ENCODE measurements around the gene CCNY. TPM values are rescaled to one million over a fixed set of nuclear protein-coding genes. Genes with fewer than 3 reads are reported as not detected.
"Not testable (repeated sequence)": the region's sequence is repeated elsewhere in the genome, so short reads cannot be mapped to it uniquely, and the experiment has no call there.

The CCNY gene
- total RNA-seq, 4 donors from 2014 or later = 22.4 to 35.1 (median 29.9) TPM

- DNase-seq (ENCODE audit: low spot score in 2 of 2) = no peak
- Histone ChIP-seq H3K9me3 (no peaks in the 10 kb centered on the region), H3K27ac (no peak overlapping the region), H3K27me3 (no peaks in the 10 kb centered on the region), H3K4me3 (no peak overlapping the region), H3K4me1 (peaks cover 3% of the 10 kb centered on the region), H3K36me3 (no peaks in the 10 kb centered on the region)
- TF ChIP-seq CTCF (IDR thresholded peaks at IDR 0.05) = no peak
- no peak for TF ChIP-seq POLR2A (IDR thresholded peaks at IDR 0.05)
- TF ChIP-seq EP300 (IDR thresholded peaks at IDR 0.05) = no peak
- TF ChIP-seq POLR2AphosphoS5 (IDR thresholded peaks at IDR 0.05) = no peak
- WGBS = 64% methylated on average over 9 of the region's 11 CpGs
Observed at GRCh38 chr10:35517431-35518181, 181.3 kb downstream of the CCNY start.

GRCh38 chr10:35518187-35518586 is 181.9 kb downstream of the CCNY start:
- not testable (repeated sequence) for H3K4me3 ChIP-seq; H3K4me1 ChIP-seq; H3K27me3 ChIP-seq; H3K36me3 ChIP-seq; H3K27ac ChIP-seq; DNase-seq (ENCODE audit: low spot score in 2 of 2); H3K9me3 ChIP-seq
- 100% methylated on average over 1 of the region's 1 CpG for WGBS

- Histone ChIP-seq H3K4me1 (peaks cover 3% of the 10 kb centered on the region), H3K27ac (no peak overlapping the region), H3K27me3 (no peaks in the 10 kb centered on the region), H3K4me3 (no peak overlapping the region), H3K36me3 (no peaks in the 10 kb centered on the region), H3K9me3 (no peaks in the 10 kb centered on the region)
- WGBS = 100% methylated on average over 3 of the region's 3 CpGs
- DNase-seq (ENCODE audit: low spot score in 2 of 2) = no peak
- TF ChIP-seq POLR2A (IDR thresholded peaks at IDR 0.05) (no peak), POLR2AphosphoS5 (IDR thresholded peaks at IDR 0.05) (no peak), EP300 (IDR thresholded peaks at IDR 0.05) (no peak), CTCF (IDR thresholded peaks at IDR 0.05) (no peak)
Observed at GRCh38 chr10:35520996-35521395, 184.7 kb downstream of the CCNY start.

GRCh38 chr10:35523670-35524225 is 187.4 kb downstream of the CCNY start:
- Histone ChIP-seq H3K4me3 (no peak overlapping the region), H3K9me3 (no peaks in the 10 kb centered on the region), H3K4me1 (no peaks in the 10 kb centered on the region), H3K27ac (no peak overlapping the region), H3K36me3 (no peaks in the 10 kb centered on the region), H3K27me3 (no peaks in the 10 kb centered on the region)
- DNase-seq (ENCODE audit: low spot score in 2 of 2) = no peak
- TF ChIP-seq EP300 (IDR thresholded peaks at IDR 0.05) = no peak
- 84% methylated on average over 3 of the region's 3 CpGs for WGBS

GRCh38 chr10:35526746-35527145 is 190.4 kb downstream of the CCNY start:
- TF ChIP-seq POLR2AphosphoS5 (IDR thresholded peaks at IDR 0.05) (no peak), CTCF (IDR thresholded peaks at IDR 0.05) (no peak), EP300 (IDR thresholded peaks at IDR 0.05) (no peak), POLR2A (IDR thresholded peaks at IDR 0.05) (no peak)
- Histone ChIP-seq H3K4me3 (no peak overlapping the region), H3K27me3 (no peaks in the 10 kb centered on the region), H3K9me3 (no peaks in the 10 kb centered on the region), H3K27ac (no peak overlapping the region), H3K36me3 (peaks cover 18% of the 10 kb centered on the region), H3K4me1 (no peaks in the 10 kb centered on the region)
- WGBS = 73% methylated on average over 9 of the region's 9 CpGs
- no peak for DNase-seq (ENCODE audit: low spot score in 2 of 2)

GRCh38 chr10:35532141-35532540 is 195.8 kb downstream of the CCNY start:
- Histone ChIP-seq H3K36me3 (peaks cover 63% of the 10 kb centered on the region), H3K4me3 (no peak overlapping the region)
- no peak for TF ChIP-seq CTCF (IDR thresholded peaks at IDR 0.05)
- no peak for TF ChIP-seq EP300 (IDR thresholded peaks at IDR 0.05)

More at GRCh38 chr10:35532141-35532540, 195.8 kb downstream of the CCNY start:
- Histone ChIP-seq H3K27ac (no peak overlapping the region), H3K4me1 (no peaks in the 10 kb centered on the region), H3K9me3 (no peaks in the 10 kb centered on the region), H3K27me3 (no peaks in the 10 kb centered on the region)
- 79% methylated on average over 4 of the region's 5 CpGs for WGBS
- DNase-seq (ENCODE audit: low spot score in 2 of 2) = no peak

Measured in suprapubic skin (tissue), 4 donors.